Activated T-cell treated with anti-CD3 and anti-CD28 coated beads, Interleukin-2, amount 50 U/mL, for 4 hours (primary cell): ENCODE results near the gene ZNF485. TPM values are rescaled to one million over a fixed set of nuclear protein-coding genes. Genes with fewer than 3 reads are reported as not detected.

Experiments used
- ATAC-seq, 2 donors: fragments of 200-7000 bp; cut with Tn5 transposase; one replicate each; pipeline ENCODE4 v1.10.0; 2021
- DNase-seq: peaks from one replicate; pipeline ENCODE4 v3.0.0-alpha.2; 2020
- H3K27me3 Mint-ChIP-seq: one replicate; pipeline ENCODE4 v1.8.0; 2021; ENCODE audit warnings: low read depth, mixed read lengths
- H3K36me3 Mint-ChIP-seq: one replicate; pipeline ENCODE4 v1.8.0; 2022; ENCODE audit warnings: mixed read lengths; ENCODE audit not compliant: insufficient read depth
- H3K4me1 Mint-ChIP-seq: one replicate; pipeline ENCODE4 v1.8.0; 2021; ENCODE audit warnings: low read depth, mixed read lengths
- H3K4me3 Mint-ChIP-seq: one replicate; pipeline ENCODE4 v1.8.0; 2021; ENCODE audit warnings: mild to moderate bottlenecking, moderate library complexity, mixed read lengths
- H3K9me3 Mint-ChIP-seq: one replicate; pipeline ENCODE4 v1.8.0; 2021; ENCODE audit warnings: mixed read lengths
- total RNA-seq, 3 donors: library from RNA; stranded (reverse); gene quantifications; one replicate each; pipeline ENCODE4 v1.2.1, GENCODE V29; 2021

The ZNF485 gene
- total RNA-seq, 3 donors from 2014 or later = 7.7 to 10.1 (median 8.0) TPM

DNA sequence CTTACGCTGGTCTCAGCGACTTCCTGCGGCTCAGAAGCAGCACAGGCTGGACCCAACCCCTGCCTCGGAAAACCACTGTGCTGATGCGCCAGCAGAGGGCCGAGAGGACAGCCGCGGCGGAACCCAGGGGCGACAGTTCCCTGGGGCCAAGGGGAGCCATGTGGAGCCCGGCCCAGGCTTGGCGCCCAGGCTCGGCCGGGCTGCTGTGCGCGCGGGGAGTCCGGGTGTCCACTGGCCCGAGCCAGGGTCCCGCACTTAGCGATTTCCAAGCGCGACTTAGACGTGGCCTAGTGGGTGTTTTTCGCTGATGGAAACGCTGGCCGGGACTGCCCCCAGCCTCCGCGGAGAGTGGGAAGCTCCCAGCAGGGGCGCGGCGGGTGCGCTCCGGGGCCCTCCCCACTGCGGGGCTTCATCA lies 61.1 kb downstream of the ZNF485 start:
- ATAC-seq (peak; percentile 29 to 41), DNase-seq (no peak)
- Mint-ChIP-seq H3K36me3 (no peaks in the 10 kb centered on the region), H3K9me3 (peaks cover 7% of the 10 kb centered on the region), H3K27me3 (peaks cover 36% of the 10 kb centered on the region), H3K4me3 (no peak overlapping the region), H3K4me1 (peaks cover 7% of the 10 kb centered on the region)

Other genes with a start within 250 kb of the ZNF485 start
- not detected for gene FXYD4, start 234.8 kb upstream of the ZNF485 start, total RNA-seq
- gene HNRNPF, start 197.3 kb upstream of the ZNF485 start, total RNA-seq = 100 to 1,000 TPM; 531 to 572 (median 556) TPM
- 1 to 10 TPM; 1.3 to 3.8 (median 1.6) TPM for gene ZNF487, start 169.3 kb upstream of the ZNF485 start, total RNA-seq
- 1 to 10 TPM; 6.7 to 8.9 (median 8.3) TPM for gene ZNF239, start 31.8 kb upstream of the ZNF485 start, total RNA-seq
- gene ZNF32, start 42.4 kb downstream of the ZNF485 start, total RNA-seq = 10 to 100 TPM; 17.8 to 23.6 (median 22.4) TPM